HEK293T (cell line): ENCODE data around the gene GMDS.
A peak's percentile ranks its signal among the peaks of the same experiment; 100 is the strongest.

Experiments used
- CTCF ChIA-PET: fragments of 350-600 bp; formaldehyde crosslinking; extraction: SDS; loops from one replicate; lab custom pipeline; 2021; ENCODE audit warnings: antibody characterized with exemption, inconsistent platforms; lab: Yijun Ruan, JAX
- POLR2A ChIA-PET: fragments of 350-600 bp; formaldehyde crosslinking; extraction: SDS; loops from one replicate; lab custom pipeline; 2020; ENCODE audit warnings: antibody characterized with exemption, inconsistent platforms; lab: Yijun Ruan, JAX
- DNase-seq: peaks from one replicate; pipeline ENCODE4 v3.0.0; 2012; ENCODE audit warnings: mixed read lengths; ENCODE audit errors: extremely low spot score
- ARNT ChIP-seq: fragments of 450-650 bp; IDR thresholded peaks from 2 replicates; pipeline ENCODE4 v1.6.1; 2017; ENCODE audit warnings: mild to moderate bottlenecking
- CTBP1 ChIP-seq: fragments of 450-650 bp; IDR thresholded peaks from 2 replicates; pipeline ENCODE4 v1.6.1; 2016; ENCODE audit warnings: borderline replicate concordance
- ELF4 ChIP-seq: fragments of 450-650 bp; IDR thresholded peaks from 2 replicates; pipeline ENCODE4 v1.6.1; 2017; ENCODE audit warnings: antibody characterized with exemption
- FOXA1 ChIP-seq: fragments of 450-650 bp; IDR thresholded peaks from 2 replicates; pipeline ENCODE4 v1.6.1; 2016; ENCODE audit warnings: mild to moderate bottlenecking
- FOXK2 ChIP-seq: fragments of 450-650 bp; IDR thresholded peaks from 2 replicates; pipeline ENCODE4 v1.6.1; 2016; ENCODE audit warnings: mild to moderate bottlenecking
- FOXM1 ChIP-seq: fragments of 450-650 bp; IDR thresholded peaks from 2 replicates; pipeline ENCODE4 v1.6.1; 2017; ENCODE audit warnings: mild to moderate bottlenecking, borderline replicate concordance
- HDGF ChIP-seq: fragments of 450-650 bp; IDR thresholded peaks from 2 replicates; pipeline ENCODE4 v1.6.1; 2017; ENCODE audit warnings: antibody characterized with exemption, borderline replicate concordance
- L3MBTL2 ChIP-seq: fragments of 450-650 bp; conservative IDR thresholded peaks from 2 replicates; pipeline ENCODE4 v1.6.1; 2016; ENCODE audit warnings: mild to moderate bottlenecking
- LEF1 ChIP-seq: fragments of 450-650 bp; IDR thresholded peaks from 2 replicates; pipeline ENCODE4 v1.6.1; 2017; ENCODE audit warnings: mild to moderate bottlenecking, borderline replicate concordance
- NFRKB ChIP-seq: fragments of 450-650 bp; IDR thresholded peaks from 2 replicates; pipeline ENCODE4 v1.6.1; 2016; ENCODE audit warnings: mild to moderate bottlenecking, moderate library complexity
- SP1 ChIP-seq: fragments of 450-650 bp; IDR thresholded peaks from 2 replicates; pipeline ENCODE4 v1.6.1; 2017
- SUZ12 ChIP-seq: fragments of 450-650 bp; IDR thresholded peaks from 2 replicates; pipeline ENCODE4 v1.6.1; 2016; ENCODE audit warnings: mild to moderate bottlenecking
- TARDBP ChIP-seq: fragments of 450-650 bp; IDR thresholded peaks from 2 replicates; pipeline ENCODE4 v1.6.1; 2016
- TF ChIP-seq, protein P1 (sequence below): fragments of 450-650 bp; IDR thresholded peaks from 2 replicates; pipeline ENCODE4 v1.6.1; 2016

GMDS gene

DNA sequence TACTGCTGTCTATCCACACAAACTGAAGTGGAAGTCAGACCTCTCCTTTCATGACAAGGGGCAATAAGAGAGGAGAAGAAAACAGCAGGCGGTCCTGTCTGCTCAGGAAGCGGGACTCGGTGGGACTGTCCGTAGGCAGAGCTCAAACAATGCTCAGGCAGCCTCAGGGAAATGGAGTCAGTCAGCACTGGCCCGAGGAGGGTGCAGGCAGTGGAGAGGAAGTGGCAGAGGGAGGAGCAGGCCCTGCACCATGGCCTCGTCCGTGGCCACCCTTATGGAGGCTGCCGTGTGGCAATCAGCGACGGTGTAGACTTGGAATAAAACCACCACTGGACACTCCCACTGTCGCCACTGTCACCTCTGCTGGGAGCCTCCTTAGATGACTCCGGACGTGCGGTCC, 616.1 kb downstream of the GMDS start:
- DNase-seq: no peak
- CTCF ChIA-PET: interaction anchor here (1.2 kb wide), 1 partner anchor 56 kb away, joined by 3 read pairs; no protein-coding TSS in a partner anchor
- POLR2A ChIA-PET: interaction anchor here (0.6 to 8.2 kb wide), 9 partner anchors 9 to 244 kb away, joined by 3 to 144 read pairs (median 4); partner anchors contain the start of gene FOXC1
- TF ChIP-seq SP1 (no peak), ARNT (peak; percentile 90)

DNA sequence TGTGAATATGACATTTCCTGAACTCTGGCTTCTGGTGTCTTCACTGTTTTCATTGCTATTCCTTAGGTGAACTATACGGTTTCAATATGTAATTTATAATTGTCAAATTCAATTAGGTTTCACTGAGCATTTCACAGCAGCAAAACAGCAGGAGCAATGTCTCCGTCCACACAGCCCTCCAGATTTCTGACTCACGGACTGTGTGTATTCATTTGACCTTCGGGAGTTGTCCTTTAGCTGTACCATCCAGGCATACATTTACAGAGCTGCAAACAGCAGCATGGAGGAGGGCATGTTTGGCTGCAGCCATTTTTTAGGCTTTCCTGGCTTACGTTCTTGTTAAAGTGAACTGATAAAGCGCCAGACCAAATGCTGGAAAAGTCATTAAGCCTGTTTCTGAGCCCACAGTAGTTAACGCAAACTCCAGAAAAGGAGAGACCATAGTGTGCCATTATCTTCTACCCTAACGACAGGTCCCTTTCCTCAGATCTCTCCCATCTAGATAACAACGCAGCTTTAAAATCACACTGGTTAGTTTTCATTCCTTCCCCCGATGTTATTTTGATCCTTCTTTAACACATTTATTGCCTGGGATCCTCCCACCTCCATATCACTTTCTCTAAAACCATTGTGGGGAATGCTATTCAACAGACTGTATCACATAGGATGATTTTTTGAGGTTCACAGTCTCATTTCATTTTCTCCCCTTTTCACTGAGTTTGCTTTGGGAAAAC, 617.4 kb downstream of the GMDS start:
- no peak for TF ChIP-seq FOXM1
- TF ChIP-seq, protein P1, sequence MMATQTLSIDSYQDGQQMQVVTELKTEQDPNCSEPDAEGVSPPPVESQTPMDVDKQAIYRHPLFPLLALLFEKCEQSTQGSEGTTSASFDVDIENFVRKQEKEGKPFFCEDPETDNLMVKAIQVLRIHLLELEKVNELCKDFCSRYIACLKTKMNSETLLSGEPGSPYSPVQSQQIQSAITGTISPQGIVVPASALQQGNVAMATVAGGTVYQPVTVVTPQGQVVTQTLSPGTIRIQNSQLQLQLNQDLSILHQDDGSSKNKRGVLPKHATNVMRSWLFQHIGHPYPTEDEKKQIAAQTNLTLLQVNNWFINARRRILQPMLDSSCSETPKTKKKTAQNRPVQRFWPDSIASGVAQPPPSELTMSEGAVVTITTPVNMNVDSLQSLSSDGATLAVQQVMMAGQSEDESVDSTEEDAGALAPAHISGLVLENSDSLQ: no peak
- no peak for TF ChIP-seq SUZ12
- TF ChIP-seq TARDBP: no peak
- ChIA-PET POLR2A (interaction anchor here (0.6 to 8.2 kb wide), 8 partner anchors 12 to 1332 kb away, joined by 3 to 144 read pairs (median 20); partner anchors contain the start of gene FOXC1), CTCF (interaction anchor here (2.6 kb wide), 1 partner anchor 11 kb away, joined by 11 read pairs; no protein-coding TSS in a partner anchor)
- no peak for DNase-seq

DNA sequence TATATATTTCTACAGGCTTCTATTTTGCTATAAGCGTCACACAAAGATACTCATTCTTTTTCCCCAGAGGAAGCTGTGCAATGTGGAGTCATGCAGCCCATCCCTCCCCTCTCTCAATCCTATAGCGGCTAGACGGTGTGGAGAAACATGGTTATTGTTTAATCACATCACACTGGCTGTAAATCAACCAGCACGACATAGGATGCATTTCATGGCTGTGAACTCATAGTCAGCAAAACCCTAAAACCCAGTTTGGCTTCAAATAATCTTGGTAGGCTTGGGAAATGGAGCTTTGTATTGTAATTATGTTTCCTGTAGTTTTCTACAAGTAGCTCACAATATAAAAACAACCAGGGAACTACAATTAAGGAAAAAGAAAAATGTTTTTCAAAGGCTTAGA, 618.9 kb downstream of the GMDS start:
- CTCF ChIA-PET: interaction anchor here (0.8 to 2.6 kb wide), 3 partner anchors 10 to 60 kb away, joined by 4 to 11 read pairs (median 7); no protein-coding TSS in a partner anchor
- POLR2A ChIA-PET: interaction anchor here (0.8 to 8.2 kb wide), 11 partner anchors 10 to 76 kb away, joined by 3 to 144 read pairs (median 5); partner anchors contain the start of gene FOXC1
- no peak for DNase-seq
- TF ChIP-seq ARNT (no peak), ELF4 (0 out of 2 replicates have a peak, but pooled peaks have one; percentile 2), HDGF (no peak), NFRKB (no peak), FOXA1 (no peak), LEF1 (no peak), L3MBTL2 (no peak), TARDBP (no peak), FOXK2 (no peak), CTBP1 (peak; percentile 77; the same call in 1 of the 2 replicates)
- TF ChIP-seq, protein P1: peak; percentile 95

DNA sequence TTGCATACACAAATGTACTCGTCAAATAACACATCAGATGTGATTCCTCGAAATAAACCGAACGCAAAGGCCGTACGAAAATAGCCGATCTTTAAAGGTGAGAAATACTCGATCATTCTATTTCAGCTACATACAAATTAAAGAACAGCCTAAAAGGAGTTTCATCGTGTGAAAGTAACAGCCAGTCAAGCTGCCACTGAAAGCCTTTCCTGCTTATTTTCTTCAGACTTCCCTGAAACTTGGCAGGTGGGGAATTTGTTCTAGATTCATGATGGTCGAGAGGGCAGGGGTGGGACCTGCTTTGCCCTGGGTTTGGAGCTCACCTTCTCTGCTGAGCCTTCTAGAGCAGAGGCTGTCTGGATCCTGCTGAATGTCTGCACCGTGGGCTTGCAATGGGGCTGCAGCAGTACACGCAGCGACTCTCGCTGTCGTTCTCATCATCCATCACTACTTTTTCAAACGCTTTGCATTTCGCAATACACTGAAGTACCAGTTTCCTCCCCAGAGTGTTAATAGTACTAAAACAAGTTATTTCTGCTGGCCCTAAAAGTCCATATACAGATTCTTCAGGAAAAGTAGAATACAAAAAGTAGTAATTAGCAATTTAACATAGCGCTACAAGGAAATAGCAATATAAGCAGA, 619.5 kb downstream of the GMDS start:
- POLR2A ChIA-PET: interaction anchor here (1.2 to 8.2 kb wide), 8 partner anchors 10 to 76 kb away, joined by 3 to 144 read pairs (median 22); partner anchors contain the start of gene FOXC1

DNA sequence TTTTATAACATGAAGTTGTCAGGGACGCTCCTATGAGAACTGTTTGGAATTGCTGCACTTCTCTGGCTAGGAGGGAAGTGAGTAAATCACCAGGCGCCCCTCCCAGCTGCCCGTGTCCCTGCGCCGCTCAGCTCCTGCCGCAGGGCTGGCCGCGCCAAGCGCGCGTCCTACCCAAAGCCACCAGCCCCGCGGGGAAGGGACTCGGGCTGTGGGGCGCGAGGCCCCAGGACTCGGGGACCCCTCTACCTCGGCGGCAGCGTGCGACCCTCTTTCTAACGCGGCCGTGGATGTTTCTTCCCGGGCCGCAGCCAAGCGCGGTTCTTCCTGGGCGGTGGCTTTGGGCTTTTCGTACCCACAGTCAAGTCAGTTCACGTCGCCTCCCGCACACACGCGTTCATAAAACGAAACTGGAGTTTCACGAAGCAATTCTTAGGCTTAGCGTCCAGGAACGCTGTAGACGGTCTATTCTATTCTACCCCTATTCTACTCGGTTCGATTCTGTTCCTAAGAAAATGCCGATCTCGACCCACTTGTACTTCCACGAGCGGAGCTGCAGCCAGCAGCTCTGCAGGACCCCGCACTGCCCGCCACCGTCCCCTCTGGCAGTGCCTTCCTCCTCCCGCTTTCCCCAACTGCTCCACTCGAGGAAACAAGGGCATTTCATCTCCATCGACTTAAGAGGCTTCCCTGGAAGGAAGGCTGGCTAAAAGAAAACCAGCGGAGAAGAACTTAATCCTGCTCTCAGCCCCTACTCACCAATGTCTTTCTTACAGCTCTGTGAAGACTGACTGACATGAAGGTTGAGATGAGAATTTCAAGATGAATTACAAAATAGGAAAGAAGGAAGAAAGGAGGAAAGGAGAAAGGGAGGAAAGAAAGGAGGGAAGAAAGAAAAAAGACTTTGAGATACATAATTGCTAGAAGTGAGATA, 620.3 kb downstream of the GMDS start:
- POLR2A ChIA-PET: interaction anchor here (0.6 to 8.2 kb wide), 14 partner anchors 9 to 185 kb away, joined by 3 to 144 read pairs (median 4); partner anchors contain the start of gene FOXC1
- TF ChIP-seq ARNT (no peak), LEF1 (0 out of 2 replicates have a peak, but pooled peaks have one; percentile 5)
- TF ChIP-seq, protein P1: peak; percentile 33
- CTCF ChIA-PET: interaction anchor here (0.6 to 2.6 kb wide), 2 partner anchors 9 to 62 kb away, joined by 3 to 11 read pairs; no protein-coding TSS in a partner anchor
- no peak for DNase-seq

More for the DNA sequence above, 619.5 kb downstream of the GMDS start:
- TF ChIP-seq, protein P1: no peak
- no peak for TF ChIP-seq HDGF
- TF ChIP-seq ELF4: 0 out of 2 replicates have a peak, but pooled peaks have one; percentile 4
- no peak for DNase-seq
- CTCF ChIA-PET: interaction anchor here (1.4 to 2.6 kb wide), 2 partner anchors 9 to 61 kb away, joined by 7 to 11 read pairs; no protein-coding TSS in a partner anchor
